HCT116 (cell line): Measurements from ENCODE around the gene OR52B6. TPM values are rescaled to one million over a fixed set of nuclear protein-coding genes. Genes with fewer than 3 reads are reported as not detected.

Source experiments
- ATAC-seq: fragments of 200-7000 bp; cut with Tn5 transposase; 2 replicates; pipeline ENCODE4 v1.9.1; 2020; ENCODE audit warnings: mild to moderate bottlenecking, moderate library complexity
- BruUV-seq: library from RNA; stranded (reverse); fragments of 400-500 nt; replicated peaks from 2 replicates; lab custom pipeline; 2021; lab: Mats Ljungman, UMichigan
- CTCF ChIA-PET: fragments of 300-600 bp; sonication (Branson Sonifier 250); formaldehyde crosslinking; loops from one replicate; lab custom pipeline; 2021; ENCODE audit warnings: antibody characterized with exemption; lab: Charles Lee
- POLR2A ChIA-PET: fragments of 300-600, 350-600 bp; sonication (Branson Sonifier 250); formaldehyde crosslinking; loops from one replicate; lab custom pipeline; 2021; ENCODE audit warnings: antibody characterized with exemption; lab: Charles Lee
- RAD21 ChIA-PET, 2 experiments: fragments of 300-600 bp; sonication (Branson Sonifier 250); formaldehyde crosslinking; loops; one replicate each; lab custom pipeline; 2023; ENCODE audit warnings: low total read pairs in 2 of 2; ENCODE audit not compliant: uncharacterized antibody in 2 of 2, unreplicated experiment in 2 of 2, low non-redundant PET in 1 of 2; lab: Charles Lee
- DNase-seq: peaks from one replicate; pipeline ENCODE4 v3.0.0-alpha.2; 2010; ENCODE audit warnings: low read depth, low spot score
- H2AFZ ChIP-seq: fragments of 200-600 bp; shearing (Covaris generic), sonication (generic); 2 replicates; pipeline ENCODE4 v1.6.1; 2017; ENCODE audit warnings: low read depth, mixed run types, mixed read lengths, antibody characterized with exemption, low read length; ENCODE audit not compliant: poor library complexity, severe bottlenecking
- H3K27ac ChIP-seq: 2 replicates; pipeline ENCODE4 v1.5.1; 2012; ENCODE audit warnings: low read depth, low read length
- H3K27me3 ChIP-seq: fragments of 200-600 bp; sonication (generic); 2 replicates; pipeline ENCODE4 v1.6.1; 2016; ENCODE audit warnings: mixed run types, low read length, mixed read lengths; ENCODE audit not compliant: insufficient read depth
- H3K36me3 ChIP-seq, 2 experiments: fragments of 200-500 bp in 1 of 2; fragments of 200-600 bp in 1 of 2; sonication (Bioruptor generic) in 1 of 2; sonication (generic) in 1 of 2; 2 replicates each; pipeline versions ENCODE4 v1.5.1 to v1.6.1; 2014 to 2016; ENCODE audit warnings: low read length in 2 of 2, inconsistent platforms in 1 of 2, mixed read lengths in 1 of 2, mixed run types in 1 of 2; ENCODE audit not compliant: insufficient read depth in 2 of 2, control insufficient read depth in 1 of 2
- H3K4me1 ChIP-seq, 2 experiments: fragments of 200-600 bp in 1 of 2; sonication (generic) in 1 of 2; 2 replicates each; pipeline versions ENCODE4 v1.5.1 to v1.6.1; 2012 to 2017; ENCODE audit warnings: low read length in 2 of 2, inconsistent platforms in 1 of 2, mild to moderate bottlenecking in 1 of 2, mixed read lengths in 1 of 2, mixed run types in 1 of 2, moderate library complexity in 1 of 2; ENCODE audit not compliant: insufficient read depth in 2 of 2, control insufficient read depth in 1 of 2
- H3K4me2 ChIP-seq: fragments of 200-600 bp; sonication (generic); 2 replicates; pipeline ENCODE4 v1.6.1; 2017; ENCODE audit warnings: mixed run types, low read length, mixed read lengths
- H3K4me3 ChIP-seq, 2 experiments: fragments of 200-600 bp in 1 of 2; sonication (generic) in 1 of 2; replicated peaks in 1 of 2; 2 replicates each; pipeline ENCODE4 v1.5.1; 2011 to 2016; ENCODE audit warnings: low read length in 2 of 2, control low read depth in 1 of 2, low read depth in 1 of 2, mild to moderate bottlenecking in 1 of 2, mixed read lengths in 1 of 2, mixed run types in 1 of 2
- H3K79me2 ChIP-seq: fragments of 200-600 bp; sonication (generic); 2 replicates; pipeline ENCODE4 v1.6.1; 2017; ENCODE audit warnings: mild to moderate bottlenecking, mixed run types, low read length, moderate library complexity, mixed read lengths; ENCODE audit not compliant: insufficient read depth
- H3K9ac ChIP-seq: fragments of 200-600 bp; sonication (generic); 2 replicates; pipeline ENCODE4 v1.6.1; 2016; ENCODE audit warnings: low read length, mixed read lengths
- H3K9me2 ChIP-seq: fragments of 200-600 bp; sonication (generic), shearing (Covaris generic); 2 replicates; pipeline ENCODE4 v1.6.1; 2017; ENCODE audit warnings: mixed run types, mild to moderate bottlenecking, moderate library complexity; ENCODE audit not compliant: insufficient read depth
- H3K9me3 ChIP-seq, 2 experiments: fragments of 200-500 bp in 1 of 2; fragments of 200-600 bp in 1 of 2; sonication (Bioruptor generic) in 1 of 2; sonication (generic) in 1 of 2; 2 replicates each; pipeline ENCODE4 v1.6.1; 2014 to 2017; ENCODE audit warnings: low read length in 2 of 2, mixed read lengths in 2 of 2, inconsistent platforms in 1 of 2, low read depth in 1 of 2, mild to moderate bottlenecking in 1 of 2, mixed run types in 1 of 2, moderate library complexity in 1 of 2; ENCODE audit not compliant: control insufficient read depth in 1 of 2, insufficient read depth in 1 of 2
- H4K20me1 ChIP-seq: fragments of 200-600 bp; sonication (generic), shearing (Covaris generic); 2 replicates; pipeline ENCODE4 v1.6.1; 2017; ENCODE audit warnings: mixed run types, mild to moderate bottlenecking, moderate library complexity; ENCODE audit not compliant: insufficient read depth
- CBX3 ChIP-seq: IDR thresholded peaks from 2 replicates; pipeline ENCODE4 v1.6.1; 2012; ENCODE audit warnings: low read depth
- MAX ChIP-seq: IDR thresholded peaks from 2 replicates; pipeline ENCODE4 v1.6.1; 2012
- POLR2A ChIP-seq: IDR thresholded peaks from 2 replicates; pipeline ENCODE4 v1.7.0; 2011; ENCODE audit warnings: borderline replicate concordance; ENCODE audit not compliant: insufficient read depth, insufficient read length; ENCODE audit errors: extremely low read depth
- POLR2AphosphoS5 ChIP-seq: IDR thresholded peaks from 2 replicates; pipeline ENCODE4 v1.6.1; 2011; ENCODE audit warnings: mild to moderate bottlenecking, low read depth, low read length, moderate library complexity
- RAD21 ChIP-seq: IDR thresholded peaks from 2 replicates; pipeline ENCODE4 v1.6.1; 2012; ENCODE audit warnings: low read depth, mild to moderate bottlenecking
- SP1 ChIP-seq: IDR thresholded peaks from 2 replicates; pipeline ENCODE4 v1.6.1; 2012; ENCODE audit warnings: low read depth
- intact Hi-C: fragments of 100-400 bp; cut with micrococcal nuclease; formaldehyde crosslinking; loops from 2 replicates; pipeline ENCODE4 v1.10.0; 2022
- total RNA-seq: library from RNA; stranded (reverse); gene quantifications from one replicate; pipeline ENCODE4 v1.2.1, GENCODE V29; 2021; ENCODE audit not compliant: unreplicated experiment
- TF ChIP-seq, protein P1 (sequence below), 3 experiments: fragments of 200-600 bp in 1 of 3; sonication (generic) in 1 of 3; IDR thresholded peaks in 2 of 3; conservative IDR thresholded peaks in 1 of 3; 2 replicates each; pipeline ENCODE4 v1.5.1; 2012 to 2017; ENCODE audit warnings: low read depth in 2 of 3, low read length in 2 of 3, antibody characterized with exemption in 1 of 3, borderline replicate concordance in 1 of 3, control low read depth in 1 of 3, mild to moderate bottlenecking in 1 of 3, mixed read lengths in 1 of 3, mixed run types in 1 of 3, moderate library complexity in 1 of 3; ENCODE audit not compliant: insufficient read depth in 1 of 3

OR52B6 gene
- total RNA-seq, 1 experiment from 2014 or later = not detected

- TF ChIP-seq MAX = 0 out of 2 replicates have a peak, but pooled peaks have one; percentile 16
- no peak for TF ChIP-seq POLR2AphosphoS5
- no peak for TF ChIP-seq POLR2A
- TF ChIP-seq, all 23 proteins: peak for 8
Observed at GRCh38 chr11:5550440-5551095, 30.1 kb upstream of the OR52B6 start (continued).

DNA sequence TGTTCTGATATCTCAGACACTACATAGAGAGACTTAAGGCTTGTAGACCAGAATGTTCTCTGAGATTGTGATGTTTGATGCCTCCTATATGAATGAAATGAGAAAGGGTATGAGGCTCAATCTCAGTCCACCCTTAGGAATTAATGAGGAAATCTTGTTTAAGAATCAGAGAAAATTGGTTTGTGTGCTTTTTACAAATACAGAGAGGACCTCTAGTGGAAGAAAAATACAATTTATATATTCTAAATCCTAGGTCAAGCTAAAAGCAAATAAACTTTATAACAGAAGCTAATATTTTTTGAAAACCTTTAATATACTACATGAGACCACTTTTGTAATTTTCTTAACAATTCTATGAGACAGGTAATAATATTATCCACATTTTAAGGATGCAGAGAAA lies 27.3 kb upstream of the OR52B6 start:
- no TSS peak for BruUV-seq
- no peaks in the 10 kb centered on the region for H3K9me2 ChIP-seq
- H2AFZ ChIP-seq = no peak overlapping the region
- H3K79me2 ChIP-seq = no peaks in the 10 kb centered on the region
- H3K27me3 ChIP-seq = peaks cover 37% of the 10 kb centered on the region
- no peak overlapping the region for H3K27ac ChIP-seq
- H3K4me2 ChIP-seq = no peak overlapping the region
- H3K9me3 ChIP-seq = no peaks in the 10 kb centered on the region
- TF ChIP-seq CBX3 (no peak), RAD21 (peak; percentile 67), SP1 (no peak)
- TF ChIP-seq, protein P1, sequence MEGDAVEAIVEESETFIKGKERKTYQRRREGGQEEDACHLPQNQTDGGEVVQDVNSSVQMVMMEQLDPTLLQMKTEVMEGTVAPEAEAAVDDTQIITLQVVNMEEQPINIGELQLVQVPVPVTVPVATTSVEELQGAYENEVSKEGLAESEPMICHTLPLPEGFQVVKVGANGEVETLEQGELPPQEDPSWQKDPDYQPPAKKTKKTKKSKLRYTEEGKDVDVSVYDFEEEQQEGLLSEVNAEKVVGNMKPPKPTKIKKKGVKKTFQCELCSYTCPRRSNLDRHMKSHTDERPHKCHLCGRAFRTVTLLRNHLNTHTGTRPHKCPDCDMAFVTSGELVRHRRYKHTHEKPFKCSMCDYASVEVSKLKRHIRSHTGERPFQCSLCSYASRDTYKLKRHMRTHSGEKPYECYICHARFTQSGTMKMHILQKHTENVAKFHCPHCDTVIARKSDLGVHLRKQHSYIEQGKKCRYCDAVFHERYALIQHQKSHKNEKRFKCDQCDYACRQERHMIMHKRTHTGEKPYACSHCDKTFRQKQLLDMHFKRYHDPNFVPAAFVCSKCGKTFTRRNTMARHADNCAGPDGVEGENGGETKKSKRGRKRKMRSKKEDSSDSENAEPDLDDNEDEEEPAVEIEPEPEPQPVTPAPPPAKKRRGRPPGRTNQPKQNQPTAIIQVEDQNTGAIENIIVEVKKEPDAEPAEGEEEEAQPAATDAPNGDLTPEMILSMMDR (IDR thresholded peaks at IDR 0.05 in 2 of 3, conservative IDR thresholded peaks at IDR 0.05 in 1 of 3; ENCODE audit: borderline replicate concordance in 1 of 3, insufficient read depth in 1 of 3, low read depth in 2 of 3, low read length in 2 of 3) = peak; percentile 11 to 43 (median 38); a peak in 4 of 6 replicates
- intact Hi-C loops = loop anchor here (2.0 to 10.0 kb wide), 3 partner anchors 76 to 429 kb away; partner anchors contain the start of gene OR51V1
- RAD21 ChIA-PET = no interaction called here
- H3K4me1 ChIP-seq = peaks cover 3 to 13% of the 10 kb centered on the region in 2 experiments
- H3K4me3 ChIP-seq = no peak overlapping the region
- POLR2A ChIA-PET = no interaction called here
- no peaks in the 10 kb centered on the region for H3K36me3 ChIP-seq
- CTCF ChIA-PET = interaction anchor here (0.6 to 1.0 kb wide), 4 partner anchors 47 to 428 kb away, joined by 3 to 7 read pairs (median 3); no protein-coding TSS in a partner anchor
- H4K20me1 ChIP-seq = no peaks in the 10 kb centered on the region
- no peak for DNase-seq
- H3K9ac ChIP-seq = no peak overlapping the region
- ATAC-seq = no peak
